Erythroblast (primary cell): Measurements from ENCODE around the gene SMC1B.

Experiments used
- GATA1 ChIP-seq: IDR thresholded peaks from 2 replicates; pipeline ENCODE4 v1.6.1; 2011; ENCODE audit warnings: low read depth, mild to moderate bottlenecking, control low read depth, low read length, moderate library complexity
- POLR2A ChIP-seq: IDR thresholded peaks from 2 replicates; pipeline ENCODE4 v1.6.1; 2011; ENCODE audit warnings: mild to moderate bottlenecking, low read length

DNA sequence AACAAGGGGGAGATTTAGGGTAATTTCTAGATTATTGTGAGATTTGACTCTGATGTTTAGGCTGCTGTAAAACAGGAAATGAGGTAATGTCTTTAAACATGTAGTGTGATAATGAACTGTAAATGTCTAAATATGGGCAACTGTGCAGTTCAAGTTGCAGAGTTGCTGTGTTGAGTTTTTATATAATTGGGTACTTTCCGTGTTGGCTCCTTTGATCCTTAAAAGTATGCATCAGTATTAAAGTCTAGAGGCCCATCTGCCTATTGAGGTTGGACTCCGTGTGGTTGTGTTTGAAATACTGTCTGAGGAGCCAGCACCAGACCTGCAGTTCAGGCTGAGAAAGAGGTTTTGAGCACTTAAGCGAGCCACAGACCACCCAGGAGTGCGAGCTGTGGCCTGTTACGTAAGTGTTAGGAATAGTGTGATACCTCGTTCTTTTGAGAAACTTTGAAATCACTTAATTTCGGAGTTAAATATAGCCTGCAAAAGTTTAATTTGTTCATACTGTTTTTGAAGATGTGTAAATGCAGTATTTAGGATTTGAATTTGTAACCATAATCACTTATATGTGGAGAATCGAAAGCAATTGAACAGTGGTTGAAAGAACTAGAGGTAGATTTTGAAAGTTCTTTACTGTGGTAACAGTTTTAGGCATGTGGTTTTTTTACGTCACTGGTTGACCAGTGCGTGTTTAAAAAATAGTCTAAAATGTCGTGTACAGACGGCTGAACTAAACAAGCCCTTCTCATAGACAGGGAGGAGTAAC, 94.7 kb downstream of the SMC1B start:
- no peak for TF ChIP-seq POLR2A
- TF ChIP-seq GATA1 = no peak
